ENCODE results near the gene USP25. TPM values are rescaled to one million over a fixed set of nuclear protein-coding genes. Genes with fewer than 3 reads are reported as not detected.

Gene USP25
- total RNA-seq, 6 donors from 2014 or later, result 44.1 to 120 (median 61.5) TPM

- ATAC-seq (ENCODE audit: low FRiP score in 2 of 2), result no peak
- H3K36me3 ChIP-seq, result no peaks in the 10 kb centered on the region
- H3K27ac ChIP-seq, result no peak overlapping the region
- WGBS, 2 donors, result 96 to 100% methylated on average over 1 of the region's 1 CpG
- no peak overlapping the region for H3K4me3 ChIP-seq
- H3K4me1 ChIP-seq, result peaks cover 18 to 65% (median 43%) of the 10 kb centered on the region in 4 donors
- H3K27me3 ChIP-seq, result no peaks in the 10 kb centered on the region
- no peak for DNase-seq
- TF ChIP-seq POLR2A (IDR thresholded peaks at IDR 0.05), result no peak
- no peak for TF ChIP-seq CTCF (IDR thresholded peaks at IDR 0.05)
- TF ChIP-seq EP300 (IDR thresholded peaks at IDR 0.05), result no peak
- no peak for TF ChIP-seq POLR2AphosphoS5 (IDR thresholded peaks at IDR 0.05)
- H3K9me3 ChIP-seq, result no peaks in the 10 kb centered on the region
Observed at GRCh38 chr21:15753741-15754140, 24.0 kb downstream of the USP25 start.

- WGBS, 2 donors, result 24 to 30% methylated on average over 1 of the region's 1 CpG
- Histone ChIP-seq H3K27ac (no peak overlapping the region), H3K36me3 (no peaks in the 10 kb centered on the region), H3K9me3 (no peaks in the 10 kb centered on the region), H3K4me3 (no peak overlapping the region), H3K27me3 (no peaks in the 10 kb centered on the region), H3K4me1 (peaks cover 18 to 63% (median 36%) of the 10 kb centered on the region in 4 donors)
- DNase-seq (no peak), ATAC-seq (ENCODE audit: low FRiP score in 2 of 2) (peak in 1 of 2 donors; percentile 15)
- TF ChIP-seq POLR2A (IDR thresholded peaks at IDR 0.05), result no peak
- TF ChIP-seq CTCF (IDR thresholded peaks at IDR 0.05), result no peak
- TF ChIP-seq POLR2AphosphoS5 (IDR thresholded peaks at IDR 0.05), result no peak
- no peak for TF ChIP-seq EP300 (IDR thresholded peaks at IDR 0.05)
Observed at GRCh38 chr21:15754640-15755039, 24.9 kb downstream of the USP25 start.

GRCh38 chr21:15755125-15755524, 25.3 kb downstream of the USP25 start:
- 97 to 98% methylated on average over 3 of the region's 3 CpGs for WGBS, 2 donors
- no peaks in the 10 kb centered on the region for H3K27me3 ChIP-seq
- no peaks in the 10 kb centered on the region for H3K36me3 ChIP-seq
- ATAC-seq (ENCODE audit: low FRiP score in 2 of 2) (no peak), DNase-seq (no peak)
- TF ChIP-seq CTCF (IDR thresholded peaks at IDR 0.05) (no peak), POLR2AphosphoS5 (IDR thresholded peaks at IDR 0.05) (no peak), POLR2A (IDR thresholded peaks at IDR 0.05) (no peak), EP300 (IDR thresholded peaks at IDR 0.05) (no peak)
- no peaks in the 10 kb centered on the region for H3K9me3 ChIP-seq
- H3K4me1 ChIP-seq, result peaks cover 18 to 63% (median 34%) of the 10 kb centered on the region in 4 donors
- H3K4me3 ChIP-seq, result no peak overlapping the region
- no peak overlapping the region for H3K27ac ChIP-seq

- no peak overlapping the region for H3K4me3 ChIP-seq
- H3K27me3 ChIP-seq, result no peaks in the 10 kb centered on the region
- no peak overlapping the region for H3K27ac ChIP-seq
- ATAC-seq (ENCODE audit: low FRiP score in 2 of 2), result no peak
- no peak for TF ChIP-seq EP300 (IDR thresholded peaks at IDR 0.05)
- no peak for TF ChIP-seq POLR2A (IDR thresholded peaks at IDR 0.05)
- no peak for TF ChIP-seq POLR2AphosphoS5 (IDR thresholded peaks at IDR 0.05)
- TF ChIP-seq CTCF (IDR thresholded peaks at IDR 0.05), result no peak
- H3K4me1 ChIP-seq, result peaks cover 9 to 39% (median 12%) of the 10 kb centered on the region in 4 donors
- 87 to 91% methylated on average over 2 of the region's 2 CpGs for WGBS, 2 donors
- no peaks in the 10 kb centered on the region for H3K9me3 ChIP-seq
- no peaks in the 10 kb centered on the region for H3K36me3 ChIP-seq
- DNase-seq, result no peak
Observed at GRCh38 chr21:15759469-15759868, 29.7 kb downstream of the USP25 start.

- DNase-seq, result no peak
- H3K4me3 ChIP-seq, result no peak overlapping the region
- no peaks in the 10 kb centered on the region for H3K9me3 ChIP-seq
- no peak for ATAC-seq (ENCODE audit: low FRiP score in 2 of 2)
- no peaks in the 10 kb centered on the region for H3K36me3 ChIP-seq
- H3K4me1 ChIP-seq, result peaks cover 6 to 25% (median 11%) of the 10 kb centered on the region in 4 donors
- TF ChIP-seq POLR2A (IDR thresholded peaks at IDR 0.05) (no peak), CTCF (IDR thresholded peaks at IDR 0.05) (no peak), POLR2AphosphoS5 (IDR thresholded peaks at IDR 0.05) (no peak), EP300 (IDR thresholded peaks at IDR 0.05) (no peak)
- H3K27ac ChIP-seq, result no peak overlapping the region
- no peaks in the 10 kb centered on the region for H3K27me3 ChIP-seq
- 62 to 66% methylated on average over 7 of the region's 7 CpGs for WGBS, 2 donors
Observed at GRCh38 chr21:15761507-15762100, 31.8 kb downstream of the USP25 start.
